ENCODE data around the gene EPB41L1. TPM values are rescaled to one million over a fixed set of nuclear protein-coding genes. Genes with fewer than 3 reads are reported as not detected.

EPB41L1 gene
- total RNA-seq, 1 experiment from 2014 or later, result 42.1 TPM

DNA sequence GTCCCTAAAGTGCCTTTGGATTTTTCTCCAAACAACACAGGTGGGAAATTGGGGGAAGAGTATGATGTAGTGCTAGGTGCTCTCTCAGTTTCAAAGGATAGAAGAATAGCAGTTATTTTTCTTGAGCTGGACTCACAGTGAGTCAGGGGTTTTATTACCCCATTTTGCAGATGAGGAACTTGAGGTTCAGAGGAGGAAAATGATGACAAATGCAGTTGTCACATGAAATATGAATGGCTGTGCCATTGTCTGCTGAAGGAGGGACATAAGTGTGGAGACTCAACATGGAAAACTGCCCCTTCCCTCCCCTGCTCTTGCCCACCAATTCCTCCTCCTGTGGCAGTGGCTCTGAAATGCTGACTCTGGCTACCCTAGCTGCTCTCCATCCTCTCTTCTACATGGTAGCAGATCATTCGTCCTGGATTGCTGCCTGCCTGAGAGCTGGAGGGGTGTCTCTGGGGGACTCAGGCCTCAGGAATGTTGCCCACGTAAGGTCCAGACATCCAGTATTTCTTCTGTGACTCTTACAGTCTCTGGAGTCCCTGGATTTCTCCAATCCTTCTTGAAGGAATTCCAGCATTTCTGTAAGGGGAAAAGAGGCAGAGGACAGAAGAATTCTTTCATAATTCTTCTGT, 37.6 kb upstream of the EPB41L1 start:
- H3K9me3 ChIP-seq (ENCODE audit: control insufficient read depth in 1 of 2, insufficient read depth in 1 of 2, low read depth in 1 of 2, low read length in 2 of 2), result no peaks in the 10 kb centered on the region
- ChIA-PET CTCF (no interaction called here), RAD21 (ENCODE audit: low non-redundant PET in 1 of 2, low total read pairs in 2 of 2, uncharacterized antibody in 2 of 2, unreplicated experiment in 2 of 2) (no interaction called here), POLR2A (no interaction called here)
- ATAC-seq (peak; percentile 27; the same call in 1 of the 2 replicates), DNase-seq (ENCODE audit: low read depth, low spot score) (no peak)
- no peaks in the 10 kb centered on the region for H3K9me2 ChIP-seq (ENCODE audit: insufficient read depth)
- H2AFZ ChIP-seq (ENCODE audit: low read depth, low read length, poor library complexity, severe bottlenecking), result no peak overlapping the region
- intact Hi-C loops (cut with micrococcal nuclease), result no loop called here
- TF ChIP-seq ELF1 (IDR thresholded peaks at IDR 0.05; ENCODE audit: borderline replicate concordance, low read depth) (no peak), EGR1 (IDR thresholded peaks at IDR 0.05; ENCODE audit: low read depth) (no peak), JUND (IDR thresholded peaks at IDR 0.05) (no peak), ZFX (IDR thresholded peaks at IDR 0.05) (no peak)
- H3K4me2 ChIP-seq (ENCODE audit: low read length), result peak overlapping the region; percentile 42
- peaks cover 10 to 58% of the 10 kb centered on the region in 2 experiments for H3K4me1 ChIP-seq (ENCODE audit: control insufficient read depth in 1 of 2, insufficient read depth in 2 of 2, low read length in 2 of 2)
- H3K27me3 ChIP-seq (ENCODE audit: insufficient read depth, low read length), result no peaks in the 10 kb centered on the region
- BruUV-seq (replicated peaks), result no TSS peak
- no peak overlapping the region for H3K27ac ChIP-seq (ENCODE audit: low read depth, low read length)
- H3K79me2 ChIP-seq (ENCODE audit: insufficient read depth, low read length), result no peaks in the 10 kb centered on the region
- no peak overlapping the region for H3K4me3 ChIP-seq (replicated peaks in 1 of 2; ENCODE audit: low read depth in 1 of 2, low read length in 2 of 2)
- H3K36me3 ChIP-seq (ENCODE audit: control insufficient read depth in 1 of 2, insufficient read depth in 2 of 2, low read length in 2 of 2), result no peaks in the 10 kb centered on the region
- 0 out of 2 replicates have a peak overlapping the region, but pooled peaks have one; percentile 6 for H3K9ac ChIP-seq (ENCODE audit: low read length)
- no peaks in the 10 kb centered on the region for H4K20me1 ChIP-seq (ENCODE audit: insufficient read depth)

- TF ChIP-seq TCF7L2 (IDR thresholded peaks at IDR 0.05; ENCODE audit: borderline replicate concordance, extremely low read depth, insufficient read depth, insufficient read length), result no peak
- no peak for TF ChIP-seq YY1 (IDR thresholded peaks at IDR 0.05; ENCODE audit: extremely low read depth, insufficient replicate concordance, low read depth, low read length)
- TF ChIP-seq SIN3A (IDR thresholded peaks at IDR 0.05; ENCODE audit: low read depth), result no peak
- no peak for TF ChIP-seq EZH2 (IDR thresholded peaks at IDR 0.05)
- DNase-seq (ENCODE audit: low read depth, low spot score) (no peak), ATAC-seq (no peak)
- no peaks in the 10 kb centered on the region for H3K36me3 ChIP-seq (ENCODE audit: control insufficient read depth in 1 of 2, insufficient read depth in 2 of 2, low read length in 2 of 2)
- no peak overlapping the region for H3K4me3 ChIP-seq (replicated peaks in 1 of 2; ENCODE audit: low read depth in 1 of 2, low read length in 2 of 2)
- no TSS peak for BruUV-seq (replicated peaks)
- H2AFZ ChIP-seq (ENCODE audit: low read depth, low read length, poor library complexity, severe bottlenecking), result no peak overlapping the region
- H3K9me2 ChIP-seq (ENCODE audit: insufficient read depth), result no peaks in the 10 kb centered on the region
- POLR2A ChIA-PET, result no interaction called here
- H3K79me2 ChIP-seq (ENCODE audit: insufficient read depth, low read length), result no peaks in the 10 kb centered on the region
- H4K20me1 ChIP-seq (ENCODE audit: insufficient read depth), result no peaks in the 10 kb centered on the region
- RAD21 ChIA-PET (ENCODE audit: low non-redundant PET in 1 of 2, low total read pairs in 2 of 2, uncharacterized antibody in 2 of 2, unreplicated experiment in 2 of 2), result no interaction called here
- no peak overlapping the region for H3K9ac ChIP-seq (ENCODE audit: low read length)
- H3K27ac ChIP-seq (ENCODE audit: low read depth, low read length), result no peak overlapping the region
- intact Hi-C loops (cut with micrococcal nuclease), result no loop called here
- CTCF ChIA-PET, result no interaction called here
- no peak overlapping the region for H3K4me2 ChIP-seq (ENCODE audit: low read length)
- H3K27me3 ChIP-seq (ENCODE audit: insufficient read depth, low read length), result no peaks in the 10 kb centered on the region
- peaks cover 12 to 58% of the 10 kb centered on the region in 2 experiments for H3K4me1 ChIP-seq (ENCODE audit: control insufficient read depth in 1 of 2, insufficient read depth in 2 of 2, low read length in 2 of 2)
- H3K9me3 ChIP-seq (ENCODE audit: control insufficient read depth in 1 of 2, insufficient read depth in 1 of 2, low read depth in 1 of 2, low read length in 2 of 2), result no peaks in the 10 kb centered on the region
Measured at GRCh38 chr20:36117638-36118037, 36.9 kb upstream of the EPB41L1 start.
